Measurements from ENCODE around the gene NR1I3. TPM values are rescaled to one million over a fixed set of nuclear protein-coding genes. Genes with fewer than 3 reads are reported as not detected.

Gene NR1I3
- total RNA-seq, 4 donors from 2014 or later = not detected

GRCh38 chr1:161235957-161236775 lies 1.8 kb downstream of the NR1I3 start:
- TF ChIP-seq, protein P1, sequence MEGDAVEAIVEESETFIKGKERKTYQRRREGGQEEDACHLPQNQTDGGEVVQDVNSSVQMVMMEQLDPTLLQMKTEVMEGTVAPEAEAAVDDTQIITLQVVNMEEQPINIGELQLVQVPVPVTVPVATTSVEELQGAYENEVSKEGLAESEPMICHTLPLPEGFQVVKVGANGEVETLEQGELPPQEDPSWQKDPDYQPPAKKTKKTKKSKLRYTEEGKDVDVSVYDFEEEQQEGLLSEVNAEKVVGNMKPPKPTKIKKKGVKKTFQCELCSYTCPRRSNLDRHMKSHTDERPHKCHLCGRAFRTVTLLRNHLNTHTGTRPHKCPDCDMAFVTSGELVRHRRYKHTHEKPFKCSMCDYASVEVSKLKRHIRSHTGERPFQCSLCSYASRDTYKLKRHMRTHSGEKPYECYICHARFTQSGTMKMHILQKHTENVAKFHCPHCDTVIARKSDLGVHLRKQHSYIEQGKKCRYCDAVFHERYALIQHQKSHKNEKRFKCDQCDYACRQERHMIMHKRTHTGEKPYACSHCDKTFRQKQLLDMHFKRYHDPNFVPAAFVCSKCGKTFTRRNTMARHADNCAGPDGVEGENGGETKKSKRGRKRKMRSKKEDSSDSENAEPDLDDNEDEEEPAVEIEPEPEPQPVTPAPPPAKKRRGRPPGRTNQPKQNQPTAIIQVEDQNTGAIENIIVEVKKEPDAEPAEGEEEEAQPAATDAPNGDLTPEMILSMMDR (IDR thresholded peaks at IDR 0.05; ENCODE audit: low read depth) = no peak

GRCh38 chr1:161233102-161233501 lies 4.9 kb downstream of the NR1I3 start:
- TF ChIP-seq, protein P1 (IDR thresholded peaks at IDR 0.05; ENCODE audit: low read depth) = no peak

DNA sequence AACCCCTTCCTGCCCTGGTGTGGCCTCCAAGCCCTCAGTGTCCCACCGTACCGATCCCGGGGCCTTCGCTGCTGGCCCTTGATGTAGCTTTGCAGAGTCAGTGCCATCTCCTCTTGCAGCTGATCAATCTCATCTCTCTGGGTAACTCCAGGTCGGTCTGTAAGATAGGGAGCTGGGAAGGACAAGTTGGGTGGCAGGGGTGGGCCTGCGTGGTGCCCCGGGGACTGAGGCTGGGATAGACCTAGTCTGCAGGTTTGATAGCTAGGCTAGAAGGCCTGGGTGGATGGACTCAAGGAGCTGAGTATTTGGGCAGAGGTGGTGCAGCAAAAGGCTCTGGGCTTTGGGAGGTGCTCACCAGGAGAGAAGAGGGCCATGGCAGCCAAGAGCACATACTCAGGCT lies 7.2 kb downstream of the NR1I3 start:
- TF ChIP-seq, protein P1 (IDR thresholded peaks at IDR 0.05; ENCODE audit: low read depth) = no peak

DNA sequence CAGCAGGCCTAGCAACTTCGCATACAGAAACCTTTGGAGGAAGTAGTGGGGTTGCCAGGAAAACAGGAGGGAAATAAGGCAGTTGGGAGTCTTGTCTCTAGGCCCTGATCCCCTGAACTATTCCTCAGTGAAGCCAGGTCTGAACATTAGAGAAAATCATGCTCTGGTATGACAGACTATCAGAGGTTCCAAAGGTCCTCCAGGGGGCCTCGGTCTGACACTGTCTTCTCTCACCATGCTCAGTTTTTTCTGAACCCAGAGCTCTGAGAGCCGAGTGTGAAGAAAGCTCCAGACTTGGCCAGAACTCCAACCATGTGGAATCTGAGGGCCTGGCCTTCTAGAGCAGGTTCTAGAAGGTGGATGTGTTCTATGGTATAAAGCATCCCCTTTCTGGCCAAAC lies 8.1 kb downstream of the NR1I3 start:
- TF ChIP-seq, protein P1 (IDR thresholded peaks at IDR 0.05; ENCODE audit: low read depth) = no peak

DNA sequence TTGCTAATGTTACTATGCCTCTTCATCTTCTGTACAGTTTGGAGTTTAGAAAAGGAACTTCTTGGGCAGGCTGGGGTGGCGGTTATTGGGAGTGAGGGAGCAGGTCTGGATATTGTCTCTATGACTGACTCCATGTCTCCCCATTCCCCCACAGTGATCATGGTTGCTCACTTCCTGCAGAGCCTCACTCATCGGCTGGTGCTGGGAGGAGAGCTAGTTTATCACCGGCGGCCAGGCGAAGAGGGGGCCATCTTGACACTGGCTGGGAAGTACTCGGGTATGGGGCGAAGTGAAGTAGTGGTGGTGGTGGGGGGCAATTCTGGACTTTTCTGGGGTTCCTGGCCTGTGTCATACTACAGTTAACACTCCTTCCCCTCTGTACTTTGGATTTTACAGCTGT lies 10.0 kb downstream of the NR1I3 start:
- TF ChIP-seq, protein P1 (IDR thresholded peaks at IDR 0.05; ENCODE audit: low read depth) = no peak

DNA sequence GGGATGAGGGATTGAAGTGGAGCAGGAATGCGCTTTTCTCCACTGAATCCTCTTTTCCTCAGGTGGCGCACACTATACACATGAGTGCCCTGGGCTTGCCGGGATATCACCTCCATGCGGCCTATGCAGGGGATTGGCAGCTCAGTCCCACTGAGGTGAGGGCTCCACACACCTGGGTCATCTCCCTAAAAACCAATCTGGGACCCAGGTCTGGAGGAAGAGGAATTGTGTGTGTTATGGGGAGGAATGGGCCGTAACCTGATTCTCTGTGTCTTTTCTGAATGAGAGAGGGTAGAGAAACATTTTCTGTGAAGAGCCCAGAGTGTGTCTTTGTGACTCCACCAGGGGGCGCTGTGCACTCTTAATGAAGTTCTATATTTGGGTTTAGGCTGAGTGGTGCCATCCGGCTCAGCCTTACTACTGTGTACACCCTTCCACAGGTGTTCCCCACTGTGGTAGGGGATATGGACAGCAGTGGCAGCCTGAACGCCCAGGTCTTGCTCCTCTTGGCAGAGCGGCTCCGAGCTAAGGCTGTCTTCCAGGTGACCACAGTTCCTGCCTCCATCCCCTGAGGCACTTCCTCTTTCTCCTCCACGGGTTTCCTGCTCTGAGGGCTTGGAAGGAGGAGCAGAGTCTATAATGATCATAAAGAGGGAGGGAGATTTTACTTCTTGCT lies 10.7 kb downstream of the NR1I3 start:
- TF ChIP-seq, protein P1 (IDR thresholded peaks at IDR 0.05; ENCODE audit: low read depth) = no peak

GRCh38 chr1:161226759-161227158 lies 11.2 kb downstream of the NR1I3 start:
- TF ChIP-seq, protein P1 (IDR thresholded peaks at IDR 0.05; ENCODE audit: low read depth) = no peak
